Measurements from ENCODE around the gene TMEM132D. TPM values are rescaled to one million over a fixed set of nuclear protein-coding genes. Genes with fewer than 3 reads are reported as not detected.

TMEM132D gene
- total RNA-seq, 2 donors from 2014 or later = not detected

DNA sequence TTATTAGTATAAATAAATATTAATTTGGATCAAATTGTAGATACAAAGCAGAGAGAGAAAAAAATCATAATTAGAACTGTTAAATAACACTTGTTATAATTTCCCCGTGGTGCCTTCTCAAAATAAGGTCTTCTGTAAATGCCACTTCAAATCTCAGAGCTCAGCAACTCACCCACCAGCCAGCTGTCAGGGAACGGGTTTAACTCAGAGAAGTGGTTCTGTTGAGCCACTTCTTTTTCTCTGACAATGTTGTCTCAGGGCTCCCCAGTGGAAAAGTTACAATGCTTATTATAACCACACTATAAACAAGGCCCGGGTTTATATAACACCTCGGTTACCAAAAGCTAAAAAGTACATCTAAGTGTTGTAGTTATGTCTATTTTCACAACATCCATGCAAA lies 598.0 kb downstream of the TMEM132D start:
- ATAC-seq (no peak), DNase-seq (ENCODE audit: low spot score in 2 of 2) (no peak)
- Mint-ChIP-seq H3K27ac (no peak overlapping the region), H3K9me3 (peaks cover 9% of the 10 kb centered on the region in 2 donors), H3K36me3 (no peaks in the 10 kb centered on the region)

DNA sequence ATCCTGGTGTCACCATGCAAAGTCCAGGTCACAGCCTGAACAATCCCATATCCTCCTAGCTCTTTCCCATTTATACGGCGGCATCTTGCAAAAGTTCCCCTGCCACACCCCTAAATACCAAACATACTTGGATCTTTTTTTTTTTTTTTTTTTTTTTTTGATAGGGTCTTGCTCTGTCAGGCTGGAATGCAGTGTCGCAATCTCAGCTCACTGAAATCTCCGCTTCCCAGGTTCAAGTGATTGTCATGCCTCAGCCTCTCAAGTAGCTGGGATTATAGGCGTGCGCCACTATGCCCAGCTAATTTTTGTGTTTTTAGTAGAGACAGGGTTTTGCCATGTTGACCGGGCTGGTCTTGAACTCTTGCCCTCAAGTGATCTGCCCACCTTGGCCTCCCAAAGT lies 599.3 kb downstream of the TMEM132D start:
- no peaks in the 10 kb centered on the region for H3K36me3 Mint-ChIP-seq
- no peak overlapping the region for H3K27ac Mint-ChIP-seq
- ATAC-seq (no peak), DNase-seq (ENCODE audit: low spot score in 2 of 2) (no peak)
- peaks cover 7 to 8% of the 10 kb centered on the region in 2 donors for H3K9me3 Mint-ChIP-seq

DNA sequence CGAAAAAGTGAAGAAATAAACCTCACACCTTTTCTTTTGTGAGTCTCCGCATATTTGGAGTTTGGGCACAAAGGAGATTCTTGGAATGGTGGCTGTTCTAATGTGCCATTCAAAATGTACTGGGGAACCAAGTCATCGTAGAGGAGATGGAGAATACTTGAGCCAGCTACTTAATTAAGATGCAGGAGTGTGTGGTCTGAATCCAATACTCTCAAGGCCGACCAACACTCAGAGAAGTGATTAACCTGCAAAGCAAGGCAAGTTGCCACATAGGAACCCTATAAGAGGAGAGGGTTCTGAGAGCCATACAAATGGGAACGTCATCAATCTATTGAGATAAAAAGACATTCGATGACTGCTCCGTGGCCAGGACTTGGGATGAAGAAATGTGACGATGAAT lies 603.8 kb downstream of the TMEM132D start:
- DNase-seq (ENCODE audit: low spot score in 2 of 2) (no peak), ATAC-seq (no peak)
- H3K36me3 Mint-ChIP-seq = no peaks in the 10 kb centered on the region
- peaks cover 9 to 14% of the 10 kb centered on the region in 2 donors for H3K9me3 Mint-ChIP-seq
- H3K27ac Mint-ChIP-seq = no peak overlapping the region

DNA sequence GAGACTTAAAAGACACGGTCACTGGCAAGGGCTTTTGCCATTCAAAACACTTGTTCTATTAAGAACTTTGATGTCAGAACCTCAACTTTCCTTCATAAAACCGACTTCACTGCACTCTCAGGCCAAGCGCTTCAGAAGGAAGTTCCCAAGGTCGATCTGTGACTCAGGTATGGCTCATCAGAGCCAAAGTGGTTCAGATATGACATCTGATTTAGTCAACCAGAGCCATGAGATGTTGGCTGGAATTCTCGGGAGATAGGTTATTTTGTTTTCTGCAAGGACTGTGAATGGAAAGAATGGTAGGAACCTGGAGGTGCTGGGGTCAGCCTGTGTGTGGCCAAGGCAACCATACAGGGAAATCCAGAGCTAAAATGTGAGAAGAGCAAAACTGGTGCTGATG lies 604.9 kb downstream of the TMEM132D start:
- Mint-ChIP-seq H3K27ac (no peak overlapping the region), H3K9me3 (peaks cover 4 to 13% of the 10 kb centered on the region in 2 donors), H3K36me3 (no peaks in the 10 kb centered on the region)
- ATAC-seq = no peak
- DNase-seq (ENCODE audit: low spot score in 2 of 2) = no peak

- DNase-seq (ENCODE audit: low spot score in 2 of 2) = no peak
- Mint-ChIP-seq H3K9me3 (peaks cover 10 to 13% of the 10 kb centered on the region in 2 donors), H3K27ac (no peak overlapping the region), H3K36me3 (no peaks in the 10 kb centered on the region)
- ATAC-seq = no peak
Measured at GRCh38 chr12:129296671-129297070, 607.2 kb downstream of the TMEM132D start.

DNA sequence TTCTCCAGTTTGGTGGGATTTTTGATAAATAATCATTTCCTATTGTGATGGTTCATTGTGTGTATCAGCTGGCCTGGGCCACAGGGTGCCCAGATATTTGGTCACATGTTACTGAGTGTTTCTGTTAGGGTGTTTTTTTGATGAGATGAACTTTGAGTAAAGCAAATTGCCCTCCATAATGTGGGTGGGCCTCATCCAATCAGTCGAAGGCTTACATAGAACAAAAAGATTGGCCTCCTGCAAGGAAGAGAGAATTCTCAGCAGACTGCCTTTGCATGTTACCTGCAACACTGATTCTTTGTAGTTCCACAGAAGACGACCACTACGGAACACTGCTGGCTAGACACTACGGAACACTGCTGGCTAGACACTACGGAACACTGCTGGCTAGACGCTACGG lies 609.0 kb downstream of the TMEM132D start:
- no peak overlapping the region for H3K27ac Mint-ChIP-seq
- H3K36me3 Mint-ChIP-seq = no peaks in the 10 kb centered on the region

DNA sequence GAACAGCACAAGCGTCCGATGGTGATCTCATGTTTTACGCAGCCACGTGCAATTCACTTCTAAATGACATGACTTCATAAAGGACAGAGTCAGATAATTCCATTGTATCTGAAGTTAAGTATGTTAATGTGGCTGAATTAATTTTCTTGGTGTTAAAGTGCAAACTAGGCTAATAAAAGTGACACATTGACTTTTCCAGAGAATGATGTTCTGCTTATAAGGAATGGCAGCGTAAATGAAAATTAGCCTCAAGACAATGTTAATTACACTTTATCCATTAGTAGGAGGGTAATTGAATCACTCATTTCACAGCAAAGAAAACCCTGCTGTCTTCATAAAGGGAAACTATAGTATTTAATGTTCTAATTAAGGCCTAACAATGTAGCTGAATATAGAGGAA lies 624.1 kb downstream of the TMEM132D start:
- no peak for ATAC-seq
- no peak overlapping the region for H3K27ac Mint-ChIP-seq
- no peak for DNase-seq (ENCODE audit: low spot score in 2 of 2)
- H3K9me3 Mint-ChIP-seq = peaks cover 5 to 12% of the 10 kb centered on the region in 2 donors
- H3K36me3 Mint-ChIP-seq = no peaks in the 10 kb centered on the region

More for the DNA sequence above, 609.0 kb downstream of the TMEM132D start:
- DNase-seq (ENCODE audit: low spot score in 2 of 2) (no peak), ATAC-seq (no peak)
- H3K9me3 Mint-ChIP-seq = peaks cover 11 to 14% of the 10 kb centered on the region in 2 donors

DNA sequence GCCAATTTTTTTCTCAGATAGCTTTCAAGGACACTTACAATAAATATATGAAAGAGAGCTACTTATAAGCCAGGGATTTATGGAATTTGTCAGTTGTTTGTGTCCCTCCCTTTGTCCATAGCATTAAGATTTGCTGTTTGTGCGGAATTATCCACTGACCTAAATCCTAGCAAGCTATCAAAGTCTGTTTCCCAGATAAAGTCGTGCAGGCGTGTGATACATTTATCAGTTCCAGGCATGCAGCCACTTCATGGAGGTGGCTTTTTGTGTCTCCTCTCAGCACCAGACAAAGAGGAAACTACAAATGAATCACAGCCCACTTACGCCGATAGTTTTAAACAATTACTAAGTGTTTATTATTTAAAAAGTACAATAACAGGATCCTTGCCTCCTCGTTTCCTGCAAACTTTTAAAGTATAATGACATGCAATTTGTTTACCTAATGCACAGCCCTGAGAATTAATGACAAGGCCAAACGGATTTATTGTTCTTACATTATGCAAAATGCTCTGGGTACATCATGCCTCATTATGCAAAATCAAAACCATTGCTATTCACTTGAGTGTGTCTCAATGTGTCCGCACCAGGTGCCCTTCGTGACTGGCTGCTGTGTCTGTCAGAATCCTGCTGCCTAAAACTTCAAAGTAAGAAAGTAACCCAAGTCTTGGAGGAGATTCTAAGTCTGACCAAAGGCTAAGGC lies 627.3 kb downstream of the TMEM132D start:
- Mint-ChIP-seq H3K9me3 (peaks cover 6 to 14% of the 10 kb centered on the region in 2 donors), H3K27ac (no peak overlapping the region), H3K36me3 (peaks cover 0 to 5% of the 10 kb centered on the region in 2 donors)
- no peak for ATAC-seq
- no peak for DNase-seq (ENCODE audit: low spot score in 2 of 2)

DNA sequence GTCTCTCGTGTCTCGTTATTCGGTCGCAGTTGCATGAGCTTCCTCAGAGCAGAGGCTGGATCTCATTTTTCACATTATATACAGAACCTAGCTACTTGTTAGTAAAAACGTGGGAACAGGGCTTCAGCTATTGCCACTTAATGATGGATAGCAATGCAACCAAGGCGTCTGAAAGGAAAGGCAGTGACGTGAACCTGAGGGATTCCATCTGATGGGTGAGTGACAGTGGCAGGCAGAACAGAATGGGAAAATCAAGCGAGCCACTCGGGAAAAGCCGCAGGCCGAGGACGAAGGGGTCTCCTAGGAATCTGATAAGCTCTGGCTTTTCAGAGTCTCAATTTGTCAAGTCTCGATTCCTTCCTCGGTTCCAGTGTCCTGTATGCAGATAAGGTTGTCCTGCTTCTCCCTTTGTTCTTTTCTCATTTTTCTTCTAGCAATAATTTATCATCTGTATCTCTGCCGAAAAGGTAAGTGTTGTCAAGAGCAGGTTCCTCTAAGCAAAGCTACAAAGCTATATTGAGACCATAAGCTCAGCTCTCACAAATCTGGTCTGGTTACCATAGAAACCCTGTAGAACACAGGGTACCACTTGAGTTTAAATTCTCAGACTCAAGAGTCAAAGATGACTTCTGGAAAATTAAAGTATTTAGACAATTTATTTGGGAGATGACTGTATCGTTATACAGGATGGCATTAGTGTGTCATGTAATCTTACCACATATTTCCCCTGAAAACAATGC lies 633.9 kb downstream of the TMEM132D start:
- Mint-ChIP-seq H3K27ac (no peak overlapping the region), H3K36me3 (peaks cover 5 to 6% of the 10 kb centered on the region in 2 donors), H3K9me3 (peaks cover 30 to 36% of the 10 kb centered on the region in 2 donors)
- no peak for DNase-seq (ENCODE audit: low spot score in 2 of 2)
- ATAC-seq = no peak

DNA sequence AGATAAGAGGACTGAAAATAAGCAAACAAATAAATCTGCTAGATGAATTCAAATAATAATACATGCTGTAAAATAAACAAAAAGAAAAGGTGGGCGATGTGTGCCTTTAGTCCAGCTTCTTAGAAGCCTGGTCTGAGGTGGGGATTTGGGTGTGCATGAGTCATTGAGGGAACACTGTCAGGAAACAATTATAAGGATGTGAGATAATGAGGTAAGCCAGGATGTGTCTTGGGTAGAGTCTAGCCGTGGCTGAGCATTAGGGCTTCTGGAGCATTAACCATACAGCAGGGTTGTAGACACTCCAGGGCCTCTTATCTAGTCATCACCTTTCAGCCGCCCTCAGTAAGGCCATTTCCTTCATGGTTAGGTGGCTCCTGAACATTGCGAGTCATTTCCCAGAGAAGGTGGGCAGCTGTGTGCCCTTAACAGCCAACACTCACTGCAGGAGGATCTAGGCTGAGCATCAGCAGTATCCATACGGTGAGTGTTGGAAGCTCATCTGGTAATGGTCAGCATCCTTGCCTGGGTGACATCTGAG lies 645.0 kb downstream of the TMEM132D start:
- Mint-ChIP-seq H3K27ac (no peak overlapping the region), H3K9me3 (peaks cover 29 to 33% of the 10 kb centered on the region in 2 donors), H3K36me3 (peaks cover 0 to 7% of the 10 kb centered on the region in 2 donors)
- no peak for ATAC-seq
- no peak for DNase-seq (ENCODE audit: low spot score in 2 of 2)

DNA sequence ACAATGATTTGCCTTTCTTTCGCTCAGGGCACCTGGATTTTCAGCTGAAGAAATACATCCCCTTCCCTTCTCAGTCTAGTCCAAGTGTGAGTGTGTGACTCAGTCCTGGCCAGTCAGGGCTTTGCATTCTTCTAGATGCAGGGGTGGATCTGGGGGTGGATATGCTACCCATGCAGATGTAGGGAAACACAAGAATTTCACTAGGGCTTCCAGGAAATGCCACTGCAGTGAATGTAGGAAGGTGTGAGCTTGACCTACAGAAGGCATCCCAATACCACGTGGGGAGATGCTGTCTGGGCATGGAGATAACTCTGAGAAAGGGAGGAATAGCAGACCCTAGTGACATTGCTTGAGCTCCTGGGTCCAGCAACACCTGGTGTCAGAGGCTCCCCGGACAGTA lies 646.3 kb downstream of the TMEM132D start:
- H3K36me3 Mint-ChIP-seq = no peaks in the 10 kb centered on the region
- no peak for DNase-seq (ENCODE audit: low spot score in 2 of 2)
- peaks cover 21 to 26% of the 10 kb centered on the region in 2 donors for H3K9me3 Mint-ChIP-seq

GRCh38 chr12:129246630-129247029 lies 657.2 kb downstream of the TMEM132D start:
- H3K36me3 Mint-ChIP-seq = peaks cover 0 to 6% of the 10 kb centered on the region in 2 donors
- ATAC-seq (no peak), DNase-seq (ENCODE audit: low spot score in 2 of 2) (no peak)
- H3K9me3 Mint-ChIP-seq = peaks cover 13 to 15% of the 10 kb centered on the region in 2 donors
- no peak overlapping the region for H3K27ac Mint-ChIP-seq

More for the DNA sequence above, 646.3 kb downstream of the TMEM132D start:
- no peak overlapping the region for H3K27ac Mint-ChIP-seq
- ATAC-seq = no peak

- H3K9me3 Mint-ChIP-seq = peaks cover 13 to 21% of the 10 kb centered on the region in 2 donors
- peaks cover 0 to 6% of the 10 kb centered on the region in 2 donors for H3K36me3 Mint-ChIP-seq
- no peak for DNase-seq (ENCODE audit: low spot score in 2 of 2)
- ATAC-seq = no peak
- H3K27ac Mint-ChIP-seq = no peak overlapping the region
Measured at GRCh38 chr12:129245769-129246168, 658.1 kb downstream of the TMEM132D start.

- no peak for ATAC-seq
- no peaks in the 10 kb centered on the region for H3K36me3 Mint-ChIP-seq
- H3K27ac Mint-ChIP-seq = no peak overlapping the region
- peaks cover 12 to 14% of the 10 kb centered on the region in 2 donors for H3K9me3 Mint-ChIP-seq
- DNase-seq (ENCODE audit: low spot score in 2 of 2) = no peak
Measured at GRCh38 chr12:129241852-129242251, 662.0 kb downstream of the TMEM132D start.

DNA sequence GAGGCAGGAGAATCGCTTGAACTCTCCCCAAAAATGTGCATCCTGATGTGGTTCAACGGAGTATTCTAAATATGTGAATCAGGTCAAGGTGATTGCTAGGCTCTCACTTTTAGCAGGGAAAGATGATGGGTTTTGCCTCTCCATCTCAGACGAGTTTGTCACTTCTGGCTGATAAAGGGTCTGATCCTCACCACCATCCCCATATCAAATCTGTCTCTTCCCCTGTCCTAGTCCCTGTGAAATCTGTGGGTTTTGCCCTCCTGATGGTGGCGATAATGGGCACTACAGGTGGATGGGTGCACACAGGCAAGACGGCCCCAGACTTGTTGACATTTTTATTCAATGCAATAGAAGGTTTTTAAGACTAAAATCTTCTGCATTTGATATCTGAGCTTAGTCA lies 665.9 kb downstream of the TMEM132D start:
- Mint-ChIP-seq H3K36me3 (no peaks in the 10 kb centered on the region), H3K27ac (no peak overlapping the region), H3K9me3 (peaks cover 5 to 14% of the 10 kb centered on the region in 2 donors)
- DNase-seq (ENCODE audit: low spot score in 2 of 2) = no peak
- no peak for ATAC-seq

- DNase-seq (ENCODE audit: low spot score in 2 of 2) = no peak
- Mint-ChIP-seq H3K27ac (no peak overlapping the region), H3K36me3 (no peaks in the 10 kb centered on the region), H3K9me3 (peaks cover under 1 to 6% of the 10 kb centered on the region in 2 donors)
- no peak for ATAC-seq
Measured at GRCh38 chr12:129234209-129234608, 669.6 kb downstream of the TMEM132D start.

DNA sequence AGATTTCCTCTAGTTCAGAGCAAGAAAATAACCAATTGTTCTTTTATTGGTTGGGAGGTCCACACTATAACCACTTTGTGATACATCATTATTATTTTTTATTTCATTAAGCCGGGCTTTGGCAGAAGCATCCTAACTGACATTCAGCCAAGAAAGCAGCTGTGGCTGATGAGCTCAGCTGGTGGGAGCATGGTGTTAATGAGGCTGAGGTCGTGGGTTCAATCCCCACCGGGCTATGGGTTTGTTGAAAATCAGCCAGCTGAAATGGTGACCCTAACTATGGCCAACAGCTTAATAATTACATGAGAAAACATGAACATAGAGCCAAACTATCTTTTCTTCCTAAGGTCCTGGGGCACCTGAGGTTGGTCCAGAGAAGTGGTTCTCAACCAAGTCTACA lies 672.3 kb downstream of the TMEM132D start:
- Mint-ChIP-seq H3K27ac (no peak overlapping the region), H3K36me3 (peaks cover 0 to 7% of the 10 kb centered on the region in 2 donors), H3K9me3 (peaks cover 0 to 6% of the 10 kb centered on the region in 2 donors)
- no peak for ATAC-seq
- no peak for DNase-seq (ENCODE audit: low spot score in 2 of 2)

All from activated naive CD4-positive, alpha-beta T cell treated with anti-CD3 and anti-CD28 coated beads, Interleukin-2, amount 50 U/mL, for 72 hours (primary cell).